Measurements from ENCODE around the gene SPTSSA. TPM values are rescaled to one million over a fixed set of nuclear protein-coding genes. Genes with fewer than 3 reads are reported as not detected.

SPTSSA gene
- total RNA-seq, 1 experiment from 2014 or later = 20.2 TPM

DNA sequence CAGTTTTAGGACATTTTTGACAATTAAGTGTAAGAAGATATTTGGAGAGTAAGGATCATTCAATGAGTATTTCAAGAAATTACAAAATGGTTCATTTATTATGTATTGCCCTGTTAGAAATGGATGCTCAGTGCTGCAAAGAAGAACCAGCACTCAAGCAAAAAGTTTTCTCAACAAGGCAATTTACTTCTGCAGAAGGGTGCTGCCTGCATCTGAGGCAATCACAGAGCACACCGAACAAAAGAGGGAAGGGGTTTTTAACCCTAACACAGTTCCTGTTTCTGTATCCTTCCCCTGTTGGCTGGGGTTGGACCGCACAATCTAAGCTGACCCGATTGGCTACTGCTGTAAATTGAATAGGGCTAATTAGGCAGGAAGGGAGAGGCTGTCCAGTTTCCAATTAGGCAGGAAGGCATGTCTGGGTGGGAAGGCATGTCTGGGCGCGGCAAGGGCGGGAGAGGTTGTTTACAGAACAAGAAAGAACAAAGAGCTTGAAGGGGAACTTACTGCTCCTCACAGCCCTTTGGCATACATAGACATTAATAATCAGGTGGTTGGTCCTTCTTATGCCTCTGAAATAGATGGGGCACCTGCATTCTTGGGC is 41.4 kb downstream of the SPTSSA start:
- intact Hi-C loops (cut with micrococcal nuclease; ENCODE audit: unreplicated experiment) = no loop called here
- BruUV-seq (replicated peaks) = no TSS peak
- no peaks in the 10 kb centered on the region for H3K27me3 ChIP-seq (replicated peaks; ENCODE audit: insufficient read depth, low read depth, low read length, poor library complexity)
- ChIA-PET CTCF (no interaction called here), POLR2A (ENCODE audit: low non-redundant PET) (no interaction called here)
- H3K36me3 ChIP-seq (ENCODE audit: insufficient read depth, low read length, poor library complexity, severe bottlenecking) = no peaks in the 10 kb centered on the region
- DNase-seq (ENCODE audit: low spot score) = no peak
- no peak for TF ChIP-seq EZH2 (IDR thresholded peaks at IDR 0.05; ENCODE audit: borderline replicate concordance, low read depth, low read length, poor library complexity, severe bottlenecking)
- TF ChIP-seq, protein P1, sequence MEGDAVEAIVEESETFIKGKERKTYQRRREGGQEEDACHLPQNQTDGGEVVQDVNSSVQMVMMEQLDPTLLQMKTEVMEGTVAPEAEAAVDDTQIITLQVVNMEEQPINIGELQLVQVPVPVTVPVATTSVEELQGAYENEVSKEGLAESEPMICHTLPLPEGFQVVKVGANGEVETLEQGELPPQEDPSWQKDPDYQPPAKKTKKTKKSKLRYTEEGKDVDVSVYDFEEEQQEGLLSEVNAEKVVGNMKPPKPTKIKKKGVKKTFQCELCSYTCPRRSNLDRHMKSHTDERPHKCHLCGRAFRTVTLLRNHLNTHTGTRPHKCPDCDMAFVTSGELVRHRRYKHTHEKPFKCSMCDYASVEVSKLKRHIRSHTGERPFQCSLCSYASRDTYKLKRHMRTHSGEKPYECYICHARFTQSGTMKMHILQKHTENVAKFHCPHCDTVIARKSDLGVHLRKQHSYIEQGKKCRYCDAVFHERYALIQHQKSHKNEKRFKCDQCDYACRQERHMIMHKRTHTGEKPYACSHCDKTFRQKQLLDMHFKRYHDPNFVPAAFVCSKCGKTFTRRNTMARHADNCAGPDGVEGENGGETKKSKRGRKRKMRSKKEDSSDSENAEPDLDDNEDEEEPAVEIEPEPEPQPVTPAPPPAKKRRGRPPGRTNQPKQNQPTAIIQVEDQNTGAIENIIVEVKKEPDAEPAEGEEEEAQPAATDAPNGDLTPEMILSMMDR (conservative IDR thresholded peaks at IDR 0.05; ENCODE audit: low read depth, low read length) = no peak
- H3K4me1 ChIP-seq (ENCODE audit: insufficient read depth, low read length, poor library complexity, severe bottlenecking) = no peaks in the 10 kb centered on the region
- H3K27ac ChIP-seq (ENCODE audit: low read depth, low read length, poor library complexity, severe bottlenecking) = no peak overlapping the region
- no peaks in the 10 kb centered on the region for H3K9me3 ChIP-seq (ENCODE audit: low read depth, low read length, poor library complexity, severe bottlenecking)
- H3K4me3 ChIP-seq (ENCODE audit: low read depth, low read length, poor library complexity, severe bottlenecking) = no peak overlapping the region

DNA sequence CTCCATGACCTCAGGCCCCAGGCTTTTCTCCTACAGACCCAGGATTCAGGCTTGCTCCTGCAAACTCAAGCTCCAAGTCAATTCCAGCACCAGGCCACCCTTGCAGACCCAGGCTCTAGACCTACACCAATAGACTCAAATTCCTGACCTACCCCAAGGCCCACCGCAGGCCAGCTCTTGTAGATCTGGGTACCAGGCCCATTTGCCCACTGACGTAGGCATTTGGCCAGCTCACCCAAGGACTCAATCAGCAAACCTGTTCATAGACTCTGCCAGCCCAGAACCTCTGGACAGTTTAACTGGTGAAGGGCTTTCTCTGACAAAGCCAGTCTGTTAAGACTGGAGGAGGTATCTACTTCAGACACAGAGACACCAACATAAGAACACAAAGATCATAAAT is 52.3 kb downstream of the SPTSSA start:
- no peaks in the 10 kb centered on the region for H3K27me3 ChIP-seq (replicated peaks; ENCODE audit: insufficient read depth, low read depth, low read length, poor library complexity)
- POLR2A ChIA-PET (ENCODE audit: low non-redundant PET) = no interaction called here
- no peak overlapping the region for H3K4me3 ChIP-seq (ENCODE audit: low read depth, low read length, poor library complexity, severe bottlenecking)
- no TSS peak for BruUV-seq (replicated peaks)
- H3K27ac ChIP-seq (ENCODE audit: low read depth, low read length, poor library complexity, severe bottlenecking) = no peak overlapping the region
- TF ChIP-seq EZH2 (IDR thresholded peaks at IDR 0.05; ENCODE audit: borderline replicate concordance, low read depth, low read length, poor library complexity, severe bottlenecking) = no peak
- TF ChIP-seq, protein P1 (conservative IDR thresholded peaks at IDR 0.05; ENCODE audit: low read depth, low read length) = no peak
- DNase-seq (ENCODE audit: low spot score) = no peak
- H3K4me1 ChIP-seq (ENCODE audit: insufficient read depth, low read length, poor library complexity, severe bottlenecking) = no peaks in the 10 kb centered on the region
- no peaks in the 10 kb centered on the region for H3K36me3 ChIP-seq (ENCODE audit: insufficient read depth, low read length, poor library complexity, severe bottlenecking)
- CTCF ChIA-PET = no interaction called here
- intact Hi-C loops (cut with micrococcal nuclease; ENCODE audit: unreplicated experiment) = no loop called here
- no peaks in the 10 kb centered on the region for H3K9me3 ChIP-seq (ENCODE audit: low read depth, low read length, poor library complexity, severe bottlenecking)

DNA sequence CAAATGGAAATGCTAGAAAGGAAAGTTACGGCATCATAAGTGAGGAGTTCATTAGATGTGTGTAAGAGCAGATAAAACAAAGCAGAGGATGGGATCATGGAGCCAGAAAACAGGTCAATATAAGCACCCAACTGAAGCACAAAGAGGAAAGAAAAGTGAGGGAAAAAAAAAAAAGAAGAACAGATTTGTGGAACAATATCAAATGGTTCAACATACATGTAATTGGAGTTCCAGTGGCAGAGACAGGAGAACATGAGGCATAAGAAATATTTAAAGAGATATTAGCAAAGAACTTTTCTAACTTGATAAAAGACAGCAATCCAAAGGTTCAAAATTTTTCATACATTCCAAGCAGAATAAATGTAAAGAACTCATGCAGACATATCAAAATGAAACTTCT is 54.1 kb downstream of the SPTSSA start:
- BruUV-seq (replicated peaks) = no TSS peak
- Histone ChIP-seq H3K9me3 (ENCODE audit: low read depth, low read length, poor library complexity, severe bottlenecking) (no peaks in the 10 kb centered on the region), H3K4me1 (ENCODE audit: insufficient read depth, low read length, poor library complexity, severe bottlenecking) (no peaks in the 10 kb centered on the region), H3K4me3 (ENCODE audit: low read depth, low read length, poor library complexity, severe bottlenecking) (no peak overlapping the region), H3K27me3 (replicated peaks; ENCODE audit: insufficient read depth, low read depth, low read length, poor library complexity) (no peaks in the 10 kb centered on the region), H3K27ac (ENCODE audit: low read depth, low read length, poor library complexity, severe bottlenecking) (no peak overlapping the region), H3K36me3 (ENCODE audit: insufficient read depth, low read length, poor library complexity, severe bottlenecking) (no peaks in the 10 kb centered on the region)
- ChIA-PET POLR2A (ENCODE audit: low non-redundant PET) (no interaction called here), CTCF (interaction anchor here (0.7 kb wide), 1 partner anchor 11 kb away, joined by 4 read pairs; no protein-coding TSS in a partner anchor)
- intact Hi-C loops (cut with micrococcal nuclease; ENCODE audit: unreplicated experiment) = no loop called here
- TF ChIP-seq EZH2 (IDR thresholded peaks at IDR 0.05; ENCODE audit: borderline replicate concordance, low read depth, low read length, poor library complexity, severe bottlenecking) = no peak
- TF ChIP-seq, protein P1 (conservative IDR thresholded peaks at IDR 0.05; ENCODE audit: low read depth, low read length) = no peak
- no peak for DNase-seq (ENCODE audit: low spot score)

Data from A673 (cell line).